ENCODE data around the gene TEX19.
"Not testable (repeated sequence)": the region's sequence is repeated elsewhere in the genome, so short reads cannot be mapped to it uniquely, and the experiment has no call there.

Gene TEX19

DNA sequence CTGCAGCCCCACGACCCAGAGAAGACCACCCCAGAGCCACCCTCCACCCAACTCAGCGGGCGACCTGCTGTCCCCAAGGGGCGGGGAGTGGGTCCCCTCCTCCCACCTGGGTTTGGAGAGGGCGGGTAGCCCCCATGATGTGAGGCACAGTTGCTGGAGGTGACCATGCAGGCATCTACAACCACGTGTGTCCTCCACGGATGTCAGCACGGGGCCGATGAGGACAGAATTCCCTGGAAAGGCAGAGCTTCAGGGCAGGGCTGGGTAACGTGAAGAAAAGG lies 19.6 kb downstream of the TEX19 start:
- in situ Hi-C loops (cut with HindIII; ENCODE audit: low sequenced_read_pairs): no loop called here
- DNase-seq (ENCODE audit: low read depth): no peak
- TF ChIP-seq, protein P1, sequence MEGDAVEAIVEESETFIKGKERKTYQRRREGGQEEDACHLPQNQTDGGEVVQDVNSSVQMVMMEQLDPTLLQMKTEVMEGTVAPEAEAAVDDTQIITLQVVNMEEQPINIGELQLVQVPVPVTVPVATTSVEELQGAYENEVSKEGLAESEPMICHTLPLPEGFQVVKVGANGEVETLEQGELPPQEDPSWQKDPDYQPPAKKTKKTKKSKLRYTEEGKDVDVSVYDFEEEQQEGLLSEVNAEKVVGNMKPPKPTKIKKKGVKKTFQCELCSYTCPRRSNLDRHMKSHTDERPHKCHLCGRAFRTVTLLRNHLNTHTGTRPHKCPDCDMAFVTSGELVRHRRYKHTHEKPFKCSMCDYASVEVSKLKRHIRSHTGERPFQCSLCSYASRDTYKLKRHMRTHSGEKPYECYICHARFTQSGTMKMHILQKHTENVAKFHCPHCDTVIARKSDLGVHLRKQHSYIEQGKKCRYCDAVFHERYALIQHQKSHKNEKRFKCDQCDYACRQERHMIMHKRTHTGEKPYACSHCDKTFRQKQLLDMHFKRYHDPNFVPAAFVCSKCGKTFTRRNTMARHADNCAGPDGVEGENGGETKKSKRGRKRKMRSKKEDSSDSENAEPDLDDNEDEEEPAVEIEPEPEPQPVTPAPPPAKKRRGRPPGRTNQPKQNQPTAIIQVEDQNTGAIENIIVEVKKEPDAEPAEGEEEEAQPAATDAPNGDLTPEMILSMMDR (IDR thresholded peaks at IDR 0.05; ENCODE audit: low read depth, low read length, missing control alignments): no peak
- H3K4me3 ChIP-seq (ENCODE audit: low read depth, low read length): no peak overlapping the region

DNA sequence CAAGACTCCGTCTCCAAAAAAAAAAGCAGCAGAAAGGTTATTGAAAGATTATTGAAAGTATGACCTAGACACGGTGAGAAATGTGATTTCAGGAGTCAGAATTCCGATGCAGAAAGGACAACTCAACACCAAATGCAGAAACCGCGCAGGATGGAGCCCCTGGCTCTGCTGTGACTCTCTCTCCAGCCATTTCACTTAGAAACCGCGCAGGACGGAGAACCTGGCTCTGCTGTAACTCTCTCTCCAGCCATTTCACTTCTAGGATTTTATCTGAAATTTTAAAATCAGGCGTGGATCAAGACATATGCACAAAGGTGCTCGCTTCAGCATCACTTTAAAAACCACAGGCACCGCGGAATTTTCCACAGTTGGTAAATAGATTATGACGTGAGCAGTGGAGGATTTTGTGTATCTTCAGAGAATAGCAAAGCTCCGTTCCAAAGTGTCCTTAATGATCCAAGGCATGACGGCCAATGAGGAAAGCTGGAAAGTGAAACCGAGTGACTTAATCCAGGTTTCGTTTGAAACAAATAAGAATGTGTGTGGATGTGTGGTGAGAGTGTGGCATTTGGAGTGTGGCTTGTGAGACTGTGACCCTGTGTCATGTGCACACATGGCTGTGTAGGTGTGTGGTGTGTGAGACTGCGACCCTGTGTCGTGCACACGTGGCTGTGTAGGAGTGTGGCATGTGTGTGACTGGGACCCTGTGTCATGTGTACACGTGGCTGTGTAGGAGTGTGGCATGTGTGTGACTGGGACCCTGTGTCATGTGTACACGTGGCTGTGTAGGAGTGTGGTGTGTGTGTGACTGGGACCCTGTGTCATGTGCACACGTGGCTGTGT lies 22.0 kb downstream of the TEX19 start:
- H3K4me3 ChIP-seq (ENCODE audit: low read depth, low read length): no peak overlapping the region
- TF ChIP-seq, protein P1 (IDR thresholded peaks at IDR 0.05; ENCODE audit: low read depth, low read length, missing control alignments): no peak
- DNase-seq (ENCODE audit: low read depth): no peak
- in situ Hi-C loops (cut with HindIII; ENCODE audit: low sequenced_read_pairs): no loop called here

DNA sequence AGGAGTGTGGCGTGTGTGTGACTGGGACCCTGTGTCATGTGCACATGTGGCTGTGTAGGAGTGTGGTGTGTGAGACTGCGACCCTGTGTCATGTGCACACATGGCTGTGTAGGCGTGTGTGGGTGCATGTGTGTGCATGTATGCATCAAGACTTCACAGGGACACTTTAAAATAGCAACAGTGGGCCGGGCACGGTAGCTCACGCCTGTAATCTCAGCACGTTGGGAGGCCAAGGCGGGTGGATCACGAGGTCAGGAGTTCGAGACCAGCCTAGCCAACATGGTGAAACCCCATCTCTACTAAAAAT lies 22.6 kb downstream of the TEX19 start:
- DNase-seq (ENCODE audit: low read depth); in situ Hi-C loops (cut with HindIII; ENCODE audit: low sequenced_read_pairs); H3K4me3 ChIP-seq (ENCODE audit: low read depth, low read length): not testable (repeated sequence)

DNA sequence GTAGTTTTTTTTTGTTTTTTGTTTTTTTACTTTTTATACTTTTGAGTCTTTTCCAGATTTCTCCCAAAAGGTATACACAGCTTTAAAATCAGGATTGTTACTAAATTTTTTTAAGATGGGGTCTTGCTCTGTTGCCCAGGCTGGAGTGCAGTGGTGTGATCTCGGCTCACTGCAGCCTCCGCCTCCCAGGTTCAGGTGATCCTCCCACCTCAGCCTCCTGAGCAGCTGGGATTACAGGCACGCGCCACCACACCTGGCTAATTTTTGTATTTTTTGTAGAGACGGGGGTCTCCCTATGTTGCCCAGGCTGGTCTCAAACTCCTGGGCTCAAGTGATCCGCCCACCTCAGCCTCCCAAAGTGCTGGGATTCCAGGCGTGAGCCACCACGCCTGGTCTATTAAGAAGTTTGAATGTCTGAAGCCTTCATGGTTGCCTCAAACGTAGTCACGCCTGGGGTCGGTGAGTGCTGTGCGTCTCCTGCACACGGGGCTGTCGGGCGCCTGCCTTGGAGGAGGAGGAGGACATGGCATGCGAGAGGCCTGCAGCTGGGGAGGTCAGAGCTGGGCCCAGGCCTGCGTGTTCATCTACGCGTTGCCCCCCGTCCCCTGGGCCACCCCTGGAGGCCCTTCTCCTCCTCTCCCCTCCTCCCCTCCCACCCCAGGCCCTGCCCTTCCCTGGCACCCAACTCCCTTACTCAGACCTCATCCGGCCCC lies 23.3 kb downstream of the TEX19 start:
- DNase-seq (ENCODE audit: low read depth); H3K4me3 ChIP-seq (ENCODE audit: low read depth, low read length); in situ Hi-C loops (cut with HindIII; ENCODE audit: low sequenced_read_pairs): not testable (repeated sequence)

DNA sequence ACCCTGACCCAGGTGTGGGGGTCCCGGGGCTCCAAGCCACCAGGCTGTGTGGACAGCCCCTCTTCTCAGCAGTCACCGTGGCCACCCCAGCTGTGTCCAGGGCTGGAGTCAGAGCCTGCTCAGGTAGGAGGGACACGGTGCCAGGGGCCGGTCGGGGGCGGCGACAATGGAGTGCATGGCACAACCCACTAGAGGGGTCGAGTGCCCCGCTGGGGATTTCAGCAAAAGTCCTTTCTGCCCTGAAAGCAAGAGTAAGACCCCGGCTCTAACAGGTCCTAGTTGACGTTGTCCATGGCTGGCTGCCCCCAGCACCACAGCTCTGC lies 23.8 kb downstream of the TEX19 start:
- H3K4me3 ChIP-seq (ENCODE audit: low read depth, low read length): no peak overlapping the region
- TF ChIP-seq, protein P1 (IDR thresholded peaks at IDR 0.05; ENCODE audit: low read depth, low read length, missing control alignments): no peak
- DNase-seq (ENCODE audit: low read depth): no peak
- in situ Hi-C loops (cut with HindIII; ENCODE audit: low sequenced_read_pairs): no loop called here

DNA sequence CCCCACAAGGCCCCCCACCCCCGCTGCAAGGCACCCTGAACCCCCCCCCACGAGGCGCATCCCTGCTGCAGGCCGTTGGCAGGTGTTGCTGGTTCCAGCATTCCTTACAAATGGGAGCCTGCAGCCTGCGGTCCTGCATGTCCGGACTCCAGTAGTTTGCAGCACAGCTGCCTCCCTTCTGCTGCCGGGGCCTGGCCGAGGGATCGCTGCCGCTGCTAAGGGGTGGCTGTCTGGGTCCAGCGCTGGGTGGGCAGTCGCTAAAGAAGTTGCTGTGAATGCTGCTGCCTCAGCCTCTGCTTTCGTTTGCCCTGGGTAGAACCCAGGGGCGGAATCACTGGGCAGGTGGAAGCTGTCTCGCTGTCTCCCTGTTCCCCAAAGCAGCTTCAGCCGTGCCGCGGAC lies 24.4 kb downstream of the TEX19 start:
- DNase-seq (ENCODE audit: low read depth): no peak
- H3K4me3 ChIP-seq (ENCODE audit: low read depth, low read length): no peak overlapping the region
- in situ Hi-C loops (cut with HindIII; ENCODE audit: low sequenced_read_pairs): no loop called here
- TF ChIP-seq, protein P1 (IDR thresholded peaks at IDR 0.05; ENCODE audit: low read depth, low read length, missing control alignments): no peak

DNA sequence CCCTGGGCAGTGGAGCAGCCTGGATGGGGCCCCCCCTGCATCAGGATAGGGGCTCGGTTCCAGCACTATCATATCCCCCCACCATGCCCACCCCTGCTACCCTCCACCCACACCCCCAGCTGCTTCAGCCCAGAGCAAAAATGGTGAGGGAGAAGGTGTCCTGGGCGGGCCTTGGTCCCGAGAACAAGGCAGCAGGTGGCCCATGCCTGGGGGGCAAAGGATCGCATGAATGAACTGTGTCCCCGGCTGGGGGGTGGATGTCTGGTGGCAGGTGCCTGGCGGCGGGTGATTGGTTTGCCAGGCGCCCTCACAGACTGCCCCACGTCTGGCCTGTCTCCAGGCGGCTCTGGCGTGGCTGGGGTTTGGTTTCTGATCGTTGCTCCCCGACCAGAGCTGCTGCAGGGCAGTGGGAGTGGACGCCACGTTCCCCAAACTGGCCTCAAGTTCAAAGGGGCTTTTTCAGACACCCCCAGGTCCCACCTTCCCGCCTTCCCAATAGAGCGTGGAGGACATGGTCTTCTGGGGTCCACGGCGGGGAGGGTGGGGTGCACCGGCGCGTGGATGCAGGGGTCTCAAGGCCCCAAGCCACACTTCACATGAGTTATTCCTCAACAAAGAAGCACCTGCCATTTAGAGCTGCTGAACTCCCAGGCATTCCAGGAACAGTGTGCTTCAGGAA lies 25.1 kb downstream of the TEX19 start:
- H3K4me3 ChIP-seq (ENCODE audit: low read depth, low read length): no peak overlapping the region
- TF ChIP-seq, protein P1 (IDR thresholded peaks at IDR 0.05; ENCODE audit: low read depth, low read length, missing control alignments): no peak
- no peak for DNase-seq (ENCODE audit: low read depth)
- in situ Hi-C loops (cut with HindIII; ENCODE audit: low sequenced_read_pairs): no loop called here

Data from astrocyte of the cerebellum (primary cell).